ENCODE data around the gene F13B.
"Not testable (repeated sequence)": the region's sequence is repeated elsewhere in the genome, so short reads cannot be mapped to it uniquely, and the experiment has no call there.

The F13B gene

DNA sequence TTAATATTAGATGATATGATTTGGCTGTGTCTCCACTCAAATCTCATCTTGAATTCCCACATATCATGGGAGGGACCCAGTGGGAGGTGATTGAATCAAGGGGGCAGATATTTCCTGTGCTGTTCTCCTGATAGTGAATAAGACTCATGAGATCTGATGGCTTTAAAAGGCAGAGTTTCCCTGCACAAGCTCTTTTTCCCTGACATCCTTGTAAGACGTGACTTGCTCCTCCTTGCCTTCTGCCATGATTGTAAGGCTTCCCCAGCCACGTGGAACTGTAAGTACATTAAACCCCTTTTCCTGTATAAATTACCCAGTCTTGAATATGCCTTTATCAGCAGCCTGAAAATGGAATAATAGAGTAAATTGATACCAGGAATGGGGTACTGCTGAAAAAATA is 13.3 kb upstream of the F13B start:
- ATAC-seq (replicated peaks), result no peak
- Mint-ChIP-seq H3K27ac (no peak overlapping the region), H3K9me3 (peaks cover 7 to 9% of the 10 kb centered on the region in 2 donors), H3K4me1 (ENCODE audit: low read depth in 2 of 2) (no peaks in the 10 kb centered on the region), H3K4me3 (no peak overlapping the region), H3K27me3 (peaks cover 6 to 7% of the 10 kb centered on the region in 2 donors), H3K36me3 (ENCODE audit: insufficient read depth) (no peaks in the 10 kb centered on the region)
- no peak for DNase-seq

DNA sequence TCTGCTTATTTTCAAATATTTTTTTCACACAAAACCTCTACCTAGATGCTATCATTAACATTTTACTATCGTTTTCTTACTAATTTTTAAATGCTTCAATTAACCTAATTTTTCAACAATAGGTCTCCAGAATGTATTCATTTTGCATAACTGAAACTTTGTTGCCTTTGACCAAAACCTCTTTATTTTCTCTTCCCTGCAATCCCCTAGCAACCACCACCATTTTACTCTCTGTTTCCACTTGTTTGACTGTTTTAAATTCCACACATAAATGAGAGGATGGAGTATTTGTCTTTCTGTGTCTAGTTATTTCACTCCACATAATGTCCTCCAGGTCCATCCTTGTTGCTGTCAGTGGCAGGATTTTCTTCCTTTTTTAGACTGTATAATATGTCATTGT is 9.5 kb upstream of the F13B start:
- DNase-seq, result no peak
- H3K9me3 Mint-ChIP-seq, result peaks cover 7 to 8% of the 10 kb centered on the region in 2 donors
- ATAC-seq (replicated peaks), result no peak
- no peak overlapping the region for H3K4me3 Mint-ChIP-seq
- no peaks in the 10 kb centered on the region for H3K36me3 Mint-ChIP-seq (ENCODE audit: insufficient read depth)
- peaks cover 6 to 29% of the 10 kb centered on the region in 2 donors for H3K27me3 Mint-ChIP-seq
- no peak overlapping the region for H3K27ac Mint-ChIP-seq
- H3K4me1 Mint-ChIP-seq (ENCODE audit: low read depth in 2 of 2), result no peaks in the 10 kb centered on the region

DNA sequence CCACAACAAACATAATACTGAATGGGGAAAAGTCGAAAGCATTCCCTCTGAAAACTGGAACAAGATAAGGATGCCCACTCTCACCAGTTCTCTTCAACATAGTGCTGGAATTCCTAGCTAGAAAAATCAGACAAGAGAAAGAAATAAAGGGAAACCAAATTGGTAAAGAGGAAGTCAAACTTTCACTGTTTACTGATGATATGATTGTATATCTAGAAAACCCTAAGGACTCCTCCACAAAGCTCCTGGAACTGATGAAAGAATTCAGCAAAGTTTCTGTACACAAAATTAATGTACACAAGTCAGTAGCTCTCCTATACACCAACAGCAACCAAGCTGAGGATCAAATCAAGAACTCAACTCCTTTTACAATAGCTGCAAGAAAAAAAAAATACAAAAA is 6.9 kb upstream of the F13B start:
- no peaks in the 10 kb centered on the region for H3K36me3 Mint-ChIP-seq (ENCODE audit: insufficient read depth)
- H3K4me3 Mint-ChIP-seq, result no peak overlapping the region
- DNase-seq (no peak), ATAC-seq (replicated peaks) (no peak)
- H3K9me3 Mint-ChIP-seq, result no peaks in the 10 kb centered on the region
- no peaks in the 10 kb centered on the region for H3K4me1 Mint-ChIP-seq (ENCODE audit: low read depth in 2 of 2)
- H3K27me3 Mint-ChIP-seq, result peaks cover 2 to 22% of the 10 kb centered on the region in 2 donors
- no peak overlapping the region for H3K27ac Mint-ChIP-seq

GRCh38 chr1:197067457-197067818 is 378 bp upstream of the F13B start:
- Mint-ChIP-seq H3K4me1 (ENCODE audit: low read depth in 2 of 2) (no peaks in the 10 kb centered on the region), H3K27ac (no peak overlapping the region), H3K36me3 (ENCODE audit: insufficient read depth) (no peaks in the 10 kb centered on the region), H3K4me3 (no peak overlapping the region), H3K9me3 (no peaks in the 10 kb centered on the region), H3K27me3 (peaks cover 11 to 18% of the 10 kb centered on the region in 2 donors)
- no peak for ATAC-seq (replicated peaks)
- DNase-seq, result no peak

- Mint-ChIP-seq H3K9me3 (no peaks in the 10 kb centered on the region), H3K27me3 (peaks cover 10 to 11% of the 10 kb centered on the region in 2 donors), H3K27ac (no peak overlapping the region), H3K4me3 (no peak overlapping the region), H3K36me3 (ENCODE audit: insufficient read depth) (no peaks in the 10 kb centered on the region), H3K4me1 (ENCODE audit: low read depth in 2 of 2) (no peaks in the 10 kb centered on the region)
- DNase-seq, result no peak
- ATAC-seq (replicated peaks), result no peak
Measured at GRCh38 chr1:197066277-197066676, 783 bp downstream of the F13B start.

GRCh38 chr1:197065559-197065958 is 1.5 kb downstream of the F13B start:
- Mint-ChIP-seq H3K9me3 (no peaks in the 10 kb centered on the region), H3K27ac (no peak overlapping the region), H3K36me3 (ENCODE audit: insufficient read depth) (no peaks in the 10 kb centered on the region), H3K4me3 (no peak overlapping the region), H3K27me3 (peaks cover 10 to 11% of the 10 kb centered on the region in 2 donors), H3K4me1 (ENCODE audit: low read depth in 2 of 2) (no peaks in the 10 kb centered on the region)
- DNase-seq, result no peak
- ATAC-seq (replicated peaks), result no peak

GRCh38 chr1:197063212-197063611 is 3.8 kb downstream of the F13B start:
- ATAC-seq (replicated peaks), result no peak
- no peak for DNase-seq
- no peak overlapping the region for H3K4me3 Mint-ChIP-seq
- no peaks in the 10 kb centered on the region for H3K36me3 Mint-ChIP-seq (ENCODE audit: insufficient read depth)
- H3K27ac Mint-ChIP-seq, result no peak overlapping the region
- H3K4me1 Mint-ChIP-seq (ENCODE audit: low read depth in 2 of 2), result no peaks in the 10 kb centered on the region
- no peaks in the 10 kb centered on the region for H3K9me3 Mint-ChIP-seq
- H3K27me3 Mint-ChIP-seq, result peaks cover 2 to 10% of the 10 kb centered on the region in 2 donors

- Mint-ChIP-seq H3K36me3 (ENCODE audit: insufficient read depth) (no peaks in the 10 kb centered on the region), H3K9me3 (no peaks in the 10 kb centered on the region), H3K27me3 (peaks cover 0 to 10% of the 10 kb centered on the region in 2 donors), H3K27ac (no peak overlapping the region), H3K4me1 (ENCODE audit: low read depth in 2 of 2) (no peaks in the 10 kb centered on the region), H3K4me3 (no peak overlapping the region)
- DNase-seq, result no peak
- no peak for ATAC-seq (replicated peaks)
Measured at GRCh38 chr1:197062692-197063091, 4.4 kb downstream of the F13B start.

DNA sequence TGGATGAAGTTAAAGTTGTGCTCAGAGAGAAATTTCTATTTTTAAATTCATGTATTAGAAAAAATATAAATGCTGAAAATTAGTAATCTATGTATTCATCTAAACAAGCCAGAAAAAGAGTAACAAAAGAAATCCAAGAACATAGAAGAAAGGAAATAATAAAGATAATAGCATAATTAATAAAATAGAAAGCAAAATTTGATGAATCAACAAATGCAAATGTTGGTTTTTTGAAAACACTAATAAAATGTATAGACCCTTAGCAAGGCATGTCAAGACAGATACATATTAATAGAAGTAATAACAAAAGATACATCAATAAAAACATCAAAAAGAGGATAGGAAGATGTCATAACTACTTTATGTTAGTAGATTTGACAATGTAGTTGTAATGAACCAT is 18.0 kb downstream of the F13B start:
- H3K9me3 Mint-ChIP-seq, result peaks cover 0 to 2% of the 10 kb centered on the region in 2 donors
- no peaks in the 10 kb centered on the region for H3K36me3 Mint-ChIP-seq (ENCODE audit: insufficient read depth)
- H3K4me1 Mint-ChIP-seq (ENCODE audit: low read depth in 2 of 2), result no peaks in the 10 kb centered on the region
- peaks cover 13 to 14% of the 10 kb centered on the region in 2 donors for H3K27me3 Mint-ChIP-seq
- no peak overlapping the region for H3K27ac Mint-ChIP-seq
- no peak overlapping the region for H3K4me3 Mint-ChIP-seq
- ATAC-seq (replicated peaks) (no peak), DNase-seq (no peak)

DNA sequence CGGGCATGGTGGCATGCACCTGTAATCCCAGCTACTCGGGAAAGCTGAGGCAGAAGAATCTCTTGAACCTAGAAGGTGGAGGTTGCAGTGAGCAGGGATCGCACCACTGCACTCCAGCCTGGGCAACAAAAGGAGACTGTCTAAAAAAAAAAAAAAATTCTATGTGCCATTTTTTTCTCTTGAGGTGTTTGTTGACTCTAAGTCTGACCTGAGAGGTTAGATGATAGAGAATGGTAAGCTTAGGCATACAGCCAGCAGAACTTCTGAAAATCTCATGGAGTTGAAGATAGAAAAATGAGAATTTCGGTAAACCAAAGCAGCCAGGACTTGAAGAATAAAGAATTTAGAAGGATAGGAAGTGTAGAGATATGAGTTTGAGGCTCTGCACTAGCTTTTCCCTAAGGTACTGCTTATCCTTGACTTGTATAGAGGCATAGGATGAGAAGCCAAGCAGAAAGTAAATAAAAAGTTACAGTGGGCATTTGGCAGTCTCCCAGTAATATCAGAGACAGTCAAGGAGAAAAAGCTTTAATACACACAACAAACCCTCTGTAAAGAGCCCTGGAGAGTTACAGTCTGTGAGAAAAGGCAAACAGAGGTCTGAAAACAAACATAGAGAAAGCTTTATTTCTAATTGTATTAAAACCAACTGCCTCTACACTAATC is 24.3 kb downstream of the F13B start:
- Mint-ChIP-seq H3K9me3 (peaks cover 0 to 2% of the 10 kb centered on the region in 2 donors), H3K36me3 (ENCODE audit: insufficient read depth) (no peaks in the 10 kb centered on the region), H3K27ac (no peak overlapping the region), H3K27me3 (peaks cover 14 to 25% of the 10 kb centered on the region in 2 donors), H3K4me1 (ENCODE audit: low read depth in 2 of 2) (no peaks in the 10 kb centered on the region), H3K4me3 (no peak overlapping the region)
- DNase-seq, result no peak
- ATAC-seq (replicated peaks), result no peak

- no peak for ATAC-seq (replicated peaks)
- no peaks in the 10 kb centered on the region for H3K36me3 Mint-ChIP-seq (ENCODE audit: insufficient read depth)
- DNase-seq, result no peak
Measured at GRCh38 chr1:197041486-197042353, 25.3 kb downstream of the F13B start.

DNA sequence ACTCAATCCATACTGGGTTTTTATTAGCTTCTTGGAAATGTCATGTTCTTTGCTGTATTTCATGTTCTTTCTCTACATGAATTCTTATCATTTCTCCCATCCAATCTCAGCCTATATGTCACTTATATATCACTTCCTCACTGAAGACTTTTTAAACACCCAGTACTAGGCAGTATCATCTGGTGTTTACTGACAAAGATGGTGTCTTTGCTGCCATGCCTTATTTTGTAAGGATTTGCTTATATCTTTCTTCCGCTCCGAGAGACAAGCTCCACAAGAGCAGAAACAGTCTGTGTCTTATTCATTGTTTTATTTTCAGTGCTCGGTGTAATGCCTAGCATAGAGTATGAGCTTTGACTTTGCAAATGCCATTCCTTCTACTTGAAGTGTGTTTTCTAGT is 30.2 kb downstream of the F13B start:
- Mint-ChIP-seq H3K9me3 (no peaks in the 10 kb centered on the region), H3K4me3 (no peak overlapping the region), H3K36me3 (ENCODE audit: insufficient read depth) (no peaks in the 10 kb centered on the region), H3K27me3 (peaks cover 9 to 12% of the 10 kb centered on the region in 2 donors), H3K4me1 (ENCODE audit: low read depth in 2 of 2) (no peaks in the 10 kb centered on the region), H3K27ac (no peak overlapping the region)
- DNase-seq (no peak), ATAC-seq (replicated peaks) (no peak)

More at GRCh38 chr1:197041486-197042353, 25.3 kb downstream of the F13B start:
- Mint-ChIP-seq H3K4me3 (no peak overlapping the region), H3K27ac (no peak overlapping the region), H3K4me1 (ENCODE audit: low read depth in 2 of 2) (no peaks in the 10 kb centered on the region), H3K9me3 (no peaks in the 10 kb centered on the region), H3K27me3 (peaks cover 17 to 25% of the 10 kb centered on the region in 2 donors)

DNA sequence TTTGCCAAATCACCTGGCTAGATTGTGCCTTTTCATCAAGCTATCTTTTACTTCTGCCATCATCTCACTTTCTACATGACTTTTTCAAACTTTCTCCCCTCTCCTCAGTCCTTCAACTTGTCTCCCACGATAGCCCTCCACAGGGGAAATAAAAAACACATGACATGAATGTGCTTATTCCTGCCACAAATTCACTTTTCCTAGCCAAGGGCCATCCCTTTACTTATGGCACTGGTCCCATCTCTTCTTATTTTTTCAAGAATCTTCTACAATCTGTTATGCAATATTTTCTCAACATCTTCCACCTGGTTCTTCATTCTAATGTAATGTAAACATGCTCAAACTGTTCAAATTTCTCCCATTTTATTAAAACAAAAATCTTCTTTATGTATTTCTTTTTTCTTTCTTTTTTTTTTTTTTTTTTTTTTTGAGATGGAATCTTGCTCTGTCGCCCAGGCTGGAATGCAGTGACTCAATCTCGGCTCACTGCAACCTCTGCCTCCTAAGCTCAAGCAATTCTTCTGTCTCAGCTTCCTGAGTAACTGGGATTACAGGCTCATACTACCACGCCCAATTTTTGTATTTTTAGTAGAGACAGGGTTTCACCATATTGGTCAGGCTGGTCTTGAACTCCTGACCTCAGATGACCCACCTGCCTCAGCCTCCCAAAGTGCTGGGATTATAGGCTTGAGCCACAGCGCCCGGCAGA is 32.3 kb downstream of the F13B start:
- not testable (repeated sequence) for H3K4me1 Mint-ChIP-seq (ENCODE audit: low read depth in 2 of 2); H3K36me3 Mint-ChIP-seq (ENCODE audit: insufficient read depth); H3K27ac Mint-ChIP-seq; ATAC-seq (replicated peaks); H3K9me3 Mint-ChIP-seq; H3K4me3 Mint-ChIP-seq; DNase-seq
- peaks cover 9 to 12% of the 10 kb centered on the region in 2 donors for H3K27me3 Mint-ChIP-seq
